Stimulated activated CD8-positive, alpha-beta memory T cell treated with anti-CD3 and anti-CD28 coated beads, Interleukin-4, amount 100 ng/mL, for 4 hours (primary cell): Measurements from ENCODE around the gene CLCN6.
"Not testable (repeated sequence)": the region's sequence is repeated elsewhere in the genome, so short reads cannot be mapped to it uniquely, and the experiment has no call there.

Source experiments
- DNase-seq, 2 donors: peaks; one replicate each; pipeline ENCODE4 v3.0.0-alpha.2; 2020; ENCODE audit warnings: low read depth in 2 of 2, low spot score in 1 of 2

Gene CLCN6

GRCh38 chr1:11795238-11795890 lies 10.6 kb upstream of the CLCN6 start:
- no peak for DNase-seq

- DNase-seq: no peak
Observed at GRCh38 chr1:11796036-11796828, 9.8 kb upstream of the CLCN6 start.

DNA sequence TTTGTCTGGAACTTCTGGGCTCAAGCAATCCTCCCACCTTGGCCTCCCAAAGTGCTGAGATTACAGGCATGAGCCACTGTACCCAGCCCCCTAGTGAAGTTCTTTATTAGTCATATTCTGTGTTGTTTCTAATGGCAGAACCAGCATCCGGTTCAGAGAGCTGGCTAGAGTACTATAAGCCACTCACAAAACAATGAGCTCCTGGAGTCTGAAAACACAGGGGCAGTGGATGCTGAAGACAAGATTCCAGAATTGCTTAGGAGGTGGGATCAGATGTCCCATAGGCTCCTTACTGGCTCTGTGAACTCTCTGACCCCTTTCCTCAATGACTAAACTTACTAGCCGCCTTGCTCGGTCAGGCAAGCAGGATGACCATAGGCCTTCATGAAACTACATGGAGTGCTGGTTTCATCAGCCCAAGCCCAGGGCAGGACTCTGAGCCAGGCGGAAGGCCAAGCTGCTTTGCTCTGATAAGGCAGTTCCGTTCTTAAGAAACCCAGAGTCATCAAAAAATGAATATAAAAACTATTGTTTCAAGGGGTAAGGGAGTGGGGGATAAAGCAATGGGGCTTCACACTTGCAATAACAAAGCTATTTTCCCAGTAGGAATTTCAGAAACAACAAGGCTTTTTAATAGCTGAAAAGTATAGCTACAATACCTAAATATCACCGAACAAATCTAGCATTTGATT lies 8.3 kb upstream of the CLCN6 start:
- no peak for DNase-seq

DNA sequence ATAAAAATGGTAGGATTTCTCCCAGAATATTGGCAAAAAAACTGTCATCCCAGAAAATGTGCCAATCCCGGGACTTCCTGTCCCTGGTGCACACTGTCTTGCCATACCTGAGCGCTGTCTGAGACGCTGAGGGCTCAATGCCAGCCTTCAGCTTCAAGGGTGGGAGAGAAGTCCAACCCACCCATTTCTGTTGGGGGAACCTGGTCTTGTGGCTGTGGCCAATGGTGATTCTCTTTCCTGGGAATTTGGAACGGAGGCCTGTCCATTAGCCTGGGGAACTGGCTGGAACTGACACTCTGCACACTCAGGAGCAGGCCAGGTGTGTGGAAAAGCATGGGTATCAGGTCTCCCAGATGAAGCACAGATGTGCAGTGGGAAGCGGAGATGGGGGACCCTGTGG lies 6.9 kb upstream of the CLCN6 start:
- DNase-seq: no peak

DNA sequence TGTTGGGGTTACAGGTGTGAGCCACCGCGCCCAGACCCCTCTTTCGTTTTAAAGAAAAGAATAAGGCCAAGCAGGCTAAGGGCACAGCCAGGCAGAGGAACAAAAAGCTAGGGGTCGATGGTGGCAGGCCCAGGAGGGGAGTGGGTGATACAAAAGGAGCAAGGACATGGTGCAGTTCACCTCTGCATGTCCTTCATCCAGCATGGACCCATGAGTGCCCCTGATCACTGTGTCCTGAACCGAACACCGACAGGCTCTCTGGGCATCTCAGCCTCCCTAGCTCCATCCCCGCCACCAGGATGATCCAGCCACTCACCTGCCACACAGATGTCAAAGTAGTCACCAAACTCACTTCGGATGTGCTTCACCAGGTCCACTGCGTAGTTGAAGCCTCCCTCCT lies 6.1 kb upstream of the CLCN6 start:
- no peak for DNase-seq

- DNase-seq: no peak
Observed at GRCh38 chr1:11800391-11800755, 5.6 kb upstream of the CLCN6 start.

- DNase-seq: no peak
Observed at GRCh38 chr1:11800756-11801433, 5.1 kb upstream of the CLCN6 start.

- DNase-seq: no peak
Observed at GRCh38 chr1:11802616-11802972, 3.4 kb upstream of the CLCN6 start.

- DNase-seq: peak; percentile 40 to 57
Observed at GRCh38 chr1:11802973-11803885, 2.8 kb upstream of the CLCN6 start.

DNA sequence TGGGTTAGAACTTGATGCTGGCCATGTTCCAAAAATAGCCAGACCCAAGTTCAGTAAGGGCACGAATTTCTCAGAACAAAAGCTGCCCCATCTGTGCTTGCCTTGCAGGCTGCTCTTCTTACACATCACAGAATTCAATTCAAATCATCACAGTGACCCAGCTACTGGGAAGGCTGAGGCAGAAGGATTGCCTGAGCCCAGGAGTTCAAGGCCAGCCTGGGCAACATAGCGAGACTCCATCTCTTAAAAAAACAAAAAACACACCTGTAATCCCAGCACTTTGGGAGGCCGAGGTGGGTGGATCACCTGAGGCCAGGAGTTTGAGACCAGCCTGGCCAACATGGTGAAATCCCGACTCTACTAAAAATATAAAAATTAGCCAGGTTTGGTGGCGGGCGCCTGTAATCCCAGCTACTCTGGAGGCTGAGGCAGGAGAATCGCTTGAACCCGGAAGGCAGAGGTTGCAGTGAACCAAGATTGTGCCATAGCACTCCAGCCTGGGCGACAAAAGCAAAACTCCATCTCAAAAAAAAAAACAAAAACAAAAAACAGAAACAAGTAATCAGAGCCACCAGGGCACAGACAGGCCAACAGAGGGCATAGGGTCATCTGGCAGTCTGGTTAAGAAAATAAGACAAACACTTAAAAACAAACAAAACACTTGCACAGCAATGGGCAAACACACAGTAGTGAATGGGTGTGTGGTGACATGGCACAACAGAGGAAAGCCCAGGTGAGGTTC lies 1.9 kb upstream of the CLCN6 start:
- DNase-seq: not testable (repeated sequence)

- DNase-seq: no peak
Observed at GRCh38 chr1:11804666-11805421, 1.1 kb upstream of the CLCN6 start.

DNA sequence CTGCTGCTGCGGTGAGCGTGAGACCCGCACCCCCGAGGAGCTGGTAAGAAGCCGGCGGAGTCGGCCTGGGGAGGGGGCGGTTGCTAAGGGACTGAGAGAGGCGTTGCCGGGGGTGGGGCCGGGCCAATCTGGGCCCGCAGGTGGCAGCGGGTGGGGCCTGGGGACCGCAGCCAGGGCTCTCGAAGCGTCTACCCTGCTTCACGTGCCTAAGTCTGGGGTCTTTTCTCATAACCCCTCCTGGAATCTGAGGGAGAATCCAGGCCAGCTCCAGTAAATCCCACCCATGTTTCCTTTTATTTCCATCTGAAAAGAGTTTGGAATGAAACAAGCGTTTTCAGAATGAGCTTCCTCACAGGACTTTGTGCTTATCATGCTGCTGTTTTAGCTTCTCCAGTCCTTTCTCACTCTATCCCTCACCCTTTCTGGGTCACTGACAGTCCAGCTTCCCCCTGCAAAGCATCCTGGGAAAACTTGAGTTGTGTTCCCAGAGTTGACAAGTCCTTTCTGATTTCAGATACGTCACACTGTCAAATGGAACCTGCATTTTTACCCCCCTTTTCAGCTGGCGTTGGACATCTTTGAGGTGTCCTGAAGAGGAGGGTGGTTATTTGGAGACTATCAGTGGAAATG lies 431 bp downstream of the CLCN6 start:
- no peak for DNase-seq

DNA sequence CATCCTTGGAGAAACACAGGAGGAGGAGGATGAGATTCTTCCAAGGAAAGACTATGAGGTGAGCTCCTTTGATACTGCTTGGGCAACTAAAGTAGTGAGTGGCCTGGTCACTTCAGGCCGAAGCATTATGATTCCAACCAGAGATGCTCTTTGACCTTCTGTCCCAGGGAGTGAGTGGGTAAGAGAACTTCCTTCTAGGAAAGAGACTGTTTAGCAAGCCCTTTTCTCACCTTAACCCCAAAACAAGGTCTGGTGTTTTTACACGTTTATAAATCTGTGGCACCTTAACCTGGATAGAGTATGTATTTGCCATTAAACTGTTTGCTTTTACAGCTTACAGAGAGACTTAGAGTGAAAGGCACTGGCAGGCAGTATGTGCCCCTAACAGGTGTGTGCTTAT lies 1.1 kb downstream of the CLCN6 start:
- DNase-seq: no peak

GRCh38 chr1:11813021-11813420 lies 7.0 kb downstream of the CLCN6 start:
- no peak for DNase-seq

DNA sequence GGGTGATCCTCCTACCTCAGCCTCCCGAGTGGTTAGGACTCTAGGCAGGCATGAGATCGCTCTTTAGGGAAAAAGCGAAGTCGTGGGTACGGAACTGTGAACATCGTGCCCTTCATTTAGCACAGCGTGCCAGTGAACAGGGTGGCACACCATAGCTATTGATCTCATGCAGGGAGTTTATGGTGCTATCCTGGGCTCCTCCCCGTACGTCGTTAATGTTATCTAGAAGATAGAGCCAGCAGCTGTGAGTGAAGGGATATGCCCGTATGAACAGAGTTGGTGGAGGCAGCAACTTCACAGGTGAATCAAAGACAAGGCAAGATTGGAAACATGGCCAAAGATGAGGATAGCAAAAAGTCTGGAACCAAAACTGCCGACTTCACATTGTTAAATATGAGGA lies 11.2 kb downstream of the CLCN6 start:
- DNase-seq: no peak

- no peak for DNase-seq
Observed at GRCh38 chr1:11822091-11822490, 16.1 kb downstream of the CLCN6 start.

- no peak for DNase-seq
Observed at GRCh38 chr1:11823366-11824137, 17.6 kb downstream of the CLCN6 start.

GRCh38 chr1:11825131-11825530 lies 19.1 kb downstream of the CLCN6 start:
- no peak for DNase-seq
